ENCODE measurements around the gene TSHZ1. TPM values are rescaled to one million over a fixed set of nuclear protein-coding genes. Genes with fewer than 3 reads are reported as not detected.

TSHZ1 gene, protein sequence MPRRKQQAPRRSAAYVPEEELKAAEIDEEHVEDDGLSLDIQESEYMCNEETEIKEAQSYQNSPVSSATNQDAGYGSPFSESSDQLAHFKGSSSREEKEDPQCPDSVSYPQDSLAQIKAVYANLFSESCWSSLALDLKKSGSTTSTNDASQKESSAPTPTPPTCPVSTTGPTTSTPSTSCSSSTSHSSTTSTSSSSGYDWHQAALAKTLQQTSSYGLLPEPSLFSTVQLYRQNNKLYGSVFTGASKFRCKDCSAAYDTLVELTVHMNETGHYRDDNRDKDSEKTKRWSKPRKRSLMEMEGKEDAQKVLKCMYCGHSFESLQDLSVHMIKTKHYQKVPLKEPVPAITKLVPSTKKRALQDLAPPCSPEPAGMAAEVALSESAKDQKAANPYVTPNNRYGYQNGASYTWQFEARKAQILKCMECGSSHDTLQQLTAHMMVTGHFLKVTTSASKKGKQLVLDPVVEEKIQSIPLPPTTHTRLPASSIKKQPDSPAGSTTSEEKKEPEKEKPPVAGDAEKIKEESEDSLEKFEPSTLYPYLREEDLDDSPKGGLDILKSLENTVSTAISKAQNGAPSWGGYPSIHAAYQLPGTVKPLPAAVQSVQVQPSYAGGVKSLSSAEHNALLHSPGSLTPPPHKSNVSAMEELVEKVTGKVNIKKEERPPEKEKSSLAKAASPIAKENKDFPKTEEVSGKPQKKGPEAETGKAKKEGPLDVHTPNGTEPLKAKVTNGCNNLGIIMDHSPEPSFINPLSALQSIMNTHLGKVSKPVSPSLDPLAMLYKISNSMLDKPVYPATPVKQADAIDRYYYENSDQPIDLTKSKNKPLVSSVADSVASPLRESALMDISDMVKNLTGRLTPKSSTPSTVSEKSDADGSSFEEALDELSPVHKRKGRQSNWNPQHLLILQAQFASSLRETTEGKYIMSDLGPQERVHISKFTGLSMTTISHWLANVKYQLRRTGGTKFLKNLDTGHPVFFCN (N-terminal part only)
- 10 to 100 TPM; 29.3 to 35.3 (median 34.5) TPM for polyA plus RNA-seq (ENCODE audit: insufficient read length in 3 of 3)

DNA sequence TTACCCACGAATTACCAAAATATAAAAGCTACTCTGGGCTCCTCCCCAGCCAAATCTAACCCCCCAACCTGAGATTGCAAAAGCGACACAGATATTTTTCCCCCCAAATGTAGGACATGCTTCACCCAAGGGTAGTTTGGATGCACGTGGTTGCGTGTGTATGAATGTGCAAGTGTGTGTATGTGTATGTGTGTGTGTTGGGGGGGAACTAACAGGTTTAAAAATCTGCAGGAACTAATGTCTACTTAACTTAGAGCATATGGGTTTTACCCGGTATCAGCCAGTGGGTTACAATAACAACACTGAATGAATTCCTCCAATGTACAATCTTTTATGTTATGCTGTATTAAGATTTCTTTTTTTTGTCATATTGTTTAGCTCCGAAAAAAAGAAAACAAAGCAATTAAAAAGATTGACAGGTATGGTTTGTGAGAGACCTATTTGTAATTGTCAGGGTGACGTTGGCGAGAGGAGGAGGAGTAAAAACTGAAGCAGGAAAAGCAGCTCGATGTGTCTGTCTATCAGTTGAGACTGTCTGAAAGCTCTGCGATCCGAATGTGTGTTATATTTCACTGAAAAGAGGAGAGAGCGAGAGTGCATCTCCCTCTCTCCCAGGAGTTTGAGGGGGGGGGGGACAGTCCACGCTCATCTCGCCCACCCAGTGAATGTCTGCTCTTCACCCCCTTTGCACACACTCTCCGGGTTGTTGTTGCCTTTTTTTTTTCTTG lies at the start of gene TSHZ1:
TSHZ1 (plus strand) TSS at position 524 of the 728 bp plus-strand sequence. CDS start 1,080 bp downstream, outside the sequence.
- peak; percentile 84 for DNase-seq (ENCODE audit: low read depth in 3 of 3, low spot score in 2 of 3)

DNA sequence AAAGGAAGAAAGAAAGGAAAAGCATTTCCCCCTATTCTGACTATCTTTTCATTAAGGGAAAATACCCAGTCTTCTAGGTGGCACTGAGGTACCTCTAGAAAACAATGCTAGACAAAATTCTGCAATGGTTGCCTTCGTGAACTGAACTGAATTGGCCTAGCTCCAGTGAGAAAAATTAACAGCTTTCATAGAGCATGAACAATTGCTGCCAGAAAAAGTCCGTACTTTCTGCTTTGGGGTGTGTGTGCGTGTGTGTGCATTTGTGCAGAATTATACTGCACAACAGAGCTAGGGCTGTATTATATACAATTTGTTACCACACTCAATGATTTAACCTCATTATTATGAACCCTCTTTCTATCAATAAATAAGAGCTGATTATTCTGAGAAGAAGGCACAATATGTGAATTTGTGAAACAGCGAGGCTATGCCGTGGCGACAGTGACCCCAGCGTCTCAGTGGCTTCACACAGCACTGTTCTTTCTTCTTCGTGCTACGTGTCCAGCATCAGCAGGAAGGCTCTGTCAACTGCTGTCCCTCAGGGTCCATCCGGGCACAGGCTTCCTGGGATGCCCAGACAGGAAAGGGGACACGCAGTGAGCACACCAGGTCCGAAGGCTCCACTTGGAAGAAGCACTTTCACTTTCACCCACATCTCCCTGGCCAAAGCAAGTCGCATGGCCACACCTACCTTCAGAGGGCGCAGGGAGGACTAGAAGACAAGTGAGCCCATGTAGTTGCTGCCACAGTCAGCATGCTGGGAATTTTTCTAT lies 49.2 kb upstream of the TSHZ1 start:
- DNase-seq (ENCODE audit: low read depth in 3 of 3, low spot score in 2 of 3) = no peak

DNA sequence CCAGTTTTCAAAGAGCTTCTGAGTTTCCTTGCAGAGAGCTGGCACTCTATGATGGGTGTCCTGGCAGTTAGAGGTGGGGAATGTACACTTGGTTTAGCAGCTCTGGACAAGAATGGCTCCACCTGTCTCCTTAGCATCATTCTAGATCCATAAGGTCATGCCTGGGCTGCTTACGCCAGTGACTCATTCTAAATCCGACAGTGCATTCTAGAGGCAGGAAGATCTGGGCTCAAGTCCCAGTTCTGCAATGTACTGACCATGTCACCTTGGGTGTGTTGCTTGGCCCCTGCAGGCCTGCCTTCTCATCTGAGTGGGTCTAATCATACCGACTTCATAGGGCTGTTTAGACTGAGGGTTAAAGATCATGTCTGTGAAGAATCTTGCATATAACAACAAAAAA lies 48.1 kb upstream of the TSHZ1 start:
- no peak for DNase-seq (ENCODE audit: low read depth in 3 of 3, low spot score in 2 of 3)

DNA sequence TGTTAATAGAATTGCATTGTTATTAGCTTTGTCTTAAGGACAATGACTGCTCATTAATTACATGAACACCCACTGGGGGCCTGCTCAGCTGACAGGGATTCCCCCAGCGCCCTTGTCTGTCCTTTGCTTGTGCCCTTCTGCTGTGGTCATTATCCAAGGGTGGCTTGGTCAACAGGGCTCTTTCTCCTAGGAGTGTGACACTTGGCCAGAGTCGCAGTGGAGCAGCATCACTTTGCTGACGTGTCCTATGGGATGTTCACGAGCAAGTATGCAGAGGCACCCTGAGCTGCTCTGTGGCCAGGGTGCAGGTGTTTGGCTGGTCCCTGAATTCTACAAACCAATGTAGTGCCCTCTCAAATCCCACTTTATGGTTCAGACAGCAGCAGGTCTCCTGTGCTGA lies 47.6 kb upstream of the TSHZ1 start:
- DNase-seq (ENCODE audit: low read depth in 3 of 3, low spot score in 2 of 3) = no peak

DNA sequence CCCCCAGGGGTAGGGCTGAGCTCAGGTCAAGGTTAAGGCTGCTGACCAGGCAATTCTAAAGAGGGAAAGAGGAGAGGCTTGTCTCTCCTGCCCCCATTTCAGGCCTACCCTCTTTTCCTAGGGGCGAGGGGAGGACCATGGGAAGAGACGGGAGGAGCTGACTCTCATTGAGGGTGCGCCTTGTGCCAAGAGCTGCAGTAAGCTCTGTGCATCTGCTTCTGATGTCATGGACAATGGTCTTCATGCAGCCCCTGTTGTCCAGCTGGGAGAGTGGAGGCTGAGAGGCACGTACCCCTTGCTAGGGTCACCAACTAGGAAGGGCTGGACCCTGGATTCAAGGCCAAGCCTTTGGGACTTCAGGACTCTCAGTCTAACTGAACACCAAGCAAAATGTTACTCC lies 46.9 kb upstream of the TSHZ1 start:
- no peak for DNase-seq (ENCODE audit: low read depth in 3 of 3, low spot score in 2 of 3)

DNA sequence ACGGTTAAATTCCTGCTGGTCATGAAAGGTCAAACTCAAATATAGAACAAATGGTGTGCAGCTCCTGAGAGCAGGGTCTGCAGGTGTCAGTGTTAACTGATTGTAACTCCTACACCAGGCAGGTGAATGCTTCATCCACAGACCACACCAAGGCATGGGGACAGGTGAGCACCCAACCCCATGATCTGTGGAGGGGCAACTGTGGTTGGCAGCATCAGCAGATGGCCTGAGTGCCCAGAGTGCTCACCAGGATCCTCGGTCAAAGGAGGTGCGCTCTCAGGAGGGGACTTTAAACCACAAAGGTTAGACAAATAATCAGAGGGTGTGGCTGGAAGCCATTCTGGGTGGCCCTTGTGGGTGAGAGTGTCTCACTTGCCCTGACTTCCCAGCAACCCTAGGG lies 46.1 kb upstream of the TSHZ1 start:
- DNase-seq (ENCODE audit: low read depth in 3 of 3, low spot score in 2 of 3) = no peak

DNA sequence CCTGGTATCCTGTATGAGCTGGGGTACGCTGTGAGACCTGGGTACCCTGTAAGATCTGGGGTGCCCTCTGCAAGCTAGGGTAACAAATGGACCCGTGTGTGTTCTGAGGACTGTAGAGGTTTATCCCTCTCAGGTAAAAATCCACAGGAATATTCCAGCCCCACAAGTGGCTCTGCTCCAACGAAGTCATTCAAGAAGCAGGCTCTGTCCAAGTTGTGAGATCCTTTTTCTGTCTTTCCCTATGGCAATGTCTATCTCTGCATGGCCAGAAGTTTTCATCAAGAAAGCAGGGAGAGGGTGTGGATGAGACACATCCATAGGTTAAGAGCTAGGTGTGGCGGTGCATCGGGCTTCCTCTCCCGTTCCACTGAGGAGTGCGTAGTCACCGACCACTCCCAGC lies 44.7 kb upstream of the TSHZ1 start:
- no peak for DNase-seq (ENCODE audit: low read depth in 3 of 3, low spot score in 2 of 3)

DNA sequence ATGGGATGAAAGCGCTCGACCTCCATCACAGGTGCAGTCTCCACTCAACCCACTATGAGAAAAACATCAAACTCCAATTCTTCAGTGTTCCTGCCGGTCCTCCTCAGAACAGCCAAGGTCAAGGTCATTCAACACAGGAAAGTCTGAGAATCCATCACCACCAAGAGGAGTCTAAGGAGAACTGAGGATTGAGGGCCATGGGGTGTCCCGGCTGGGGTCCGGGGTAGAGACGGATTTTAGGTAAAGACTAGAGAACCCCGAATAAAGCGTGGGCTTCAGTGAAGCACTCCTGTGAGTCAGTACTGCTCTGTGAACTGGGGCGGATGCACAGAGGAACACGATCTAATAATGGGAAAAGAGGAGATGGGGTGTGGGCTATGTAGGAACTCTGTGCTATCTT lies 43.5 kb upstream of the TSHZ1 start:
- no peak for DNase-seq (ENCODE audit: low read depth in 3 of 3, low spot score in 2 of 3)

DNA sequence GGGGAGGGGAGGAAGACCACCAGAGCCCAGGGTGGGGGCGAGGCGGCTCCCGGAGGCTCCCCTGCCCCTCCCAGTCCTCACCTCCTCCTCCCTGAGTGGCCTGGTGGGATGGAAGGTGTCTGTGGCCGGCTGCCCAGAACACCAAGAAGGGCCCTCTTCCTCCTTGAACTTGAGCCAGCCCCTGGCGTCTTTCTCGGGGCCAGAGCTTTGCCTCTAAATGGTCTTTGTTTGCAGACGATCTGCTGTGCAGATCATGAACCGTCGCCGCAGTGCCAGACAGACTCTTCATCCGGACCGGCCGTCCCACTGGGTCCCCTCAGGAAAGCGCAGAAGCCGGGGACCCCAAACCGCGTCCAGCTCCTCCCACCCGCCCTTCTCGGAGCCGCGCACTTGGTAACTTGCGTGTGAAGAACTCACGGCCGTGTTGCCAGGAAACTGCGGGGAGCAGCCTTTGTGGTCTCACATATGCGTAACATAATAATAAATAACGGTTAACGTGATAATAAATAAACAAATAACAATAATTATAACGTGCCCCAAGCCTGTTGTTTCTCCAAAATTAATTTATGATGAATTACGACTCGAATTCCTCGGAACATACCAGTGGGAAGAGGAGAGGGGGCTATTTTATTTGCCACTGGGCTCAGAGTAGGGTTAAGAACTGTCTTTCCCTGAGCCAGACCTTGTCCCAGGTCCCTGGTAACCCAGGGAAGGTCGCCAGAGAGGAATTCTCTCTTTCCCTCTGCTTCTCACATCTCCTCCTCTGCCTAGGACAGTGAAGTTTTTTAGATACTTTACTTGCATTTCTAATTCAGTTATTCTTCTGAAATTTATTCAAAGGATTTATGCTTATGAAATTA lies 42.6 kb upstream of the TSHZ1 start:
- no peak for DNase-seq (ENCODE audit: low read depth in 3 of 3, low spot score in 2 of 3)

DNA sequence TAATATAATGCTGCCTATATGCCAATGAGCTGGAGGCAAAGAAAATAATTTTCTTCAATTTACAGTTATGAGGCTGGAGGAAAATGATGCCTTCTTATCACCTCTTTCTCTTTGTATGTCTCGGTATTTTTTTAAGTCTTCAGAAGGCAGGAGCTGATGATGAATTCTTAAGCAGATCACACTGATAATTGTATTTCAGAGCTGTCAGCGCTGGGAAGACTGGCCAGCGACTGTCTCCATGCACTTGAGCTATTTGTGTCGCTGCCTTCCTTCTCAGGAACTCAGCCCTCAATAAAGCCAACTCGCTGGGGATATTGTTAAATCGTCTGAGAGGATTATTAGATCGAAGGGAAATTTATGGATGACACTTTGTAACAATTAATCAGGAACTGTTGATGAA lies 42.0 kb upstream of the TSHZ1 start:
- DNase-seq (ENCODE audit: low read depth in 3 of 3, low spot score in 2 of 3) = no peak

DNA sequence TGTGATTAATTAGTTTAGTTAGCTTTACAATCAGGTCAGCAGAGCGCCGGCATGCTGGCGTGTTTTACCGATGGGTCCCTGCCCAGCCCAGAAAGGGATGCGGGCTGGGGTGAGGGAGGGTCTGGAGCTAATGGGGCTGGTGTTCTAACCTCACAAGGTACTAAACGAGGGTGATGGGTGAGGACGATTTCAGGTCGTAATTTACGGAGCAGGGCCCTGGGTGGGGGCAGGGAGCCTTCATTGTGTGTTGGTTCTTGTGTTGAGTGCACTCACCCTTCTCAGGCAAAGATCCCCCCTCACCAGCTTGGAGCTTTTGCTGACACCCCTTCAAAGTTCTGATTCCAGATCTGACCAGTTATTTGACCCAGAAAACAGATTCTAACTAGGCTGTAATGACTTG lies 41.2 kb upstream of the TSHZ1 start:
- no peak for DNase-seq (ENCODE audit: low read depth in 3 of 3, low spot score in 2 of 3)

DNA sequence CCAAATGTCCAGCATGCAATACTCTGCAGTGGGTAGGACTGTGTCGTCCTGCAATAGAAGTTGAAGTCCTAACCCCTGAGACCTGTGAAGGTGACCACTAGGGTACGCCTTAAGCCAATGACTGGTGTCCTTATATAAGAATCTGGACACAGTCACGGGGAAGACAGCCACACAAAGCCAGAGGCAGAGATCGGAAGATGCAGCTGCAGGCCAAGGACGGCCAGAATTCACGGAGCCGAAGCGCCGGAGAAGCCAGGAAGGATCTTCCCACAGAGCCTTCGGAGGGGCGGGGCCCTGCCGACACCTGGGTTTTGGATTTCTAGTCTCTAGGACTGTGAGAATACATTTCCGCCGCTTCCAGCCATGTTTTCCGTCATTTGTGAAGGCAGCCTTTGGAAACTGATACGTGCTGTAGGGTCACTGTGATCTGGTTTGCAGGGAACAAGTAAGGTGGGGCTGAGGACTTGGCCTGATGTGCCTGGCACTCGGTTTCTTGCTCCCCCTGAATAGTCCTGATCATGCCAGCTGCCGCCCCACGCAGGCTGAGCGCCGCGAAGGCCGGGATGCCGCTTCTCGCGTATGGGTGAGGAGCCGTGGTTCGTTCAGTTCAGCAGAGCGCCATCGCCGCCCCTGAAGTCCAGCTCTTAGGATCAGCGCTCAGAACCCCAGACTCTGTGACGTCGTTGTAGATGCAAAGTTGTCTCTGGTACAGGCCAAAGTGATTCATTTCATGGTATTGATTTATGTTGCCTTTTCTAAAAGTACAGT lies 40.4 kb upstream of the TSHZ1 start:
- no peak for DNase-seq (ENCODE audit: low read depth in 3 of 3, low spot score in 2 of 3)

DNA sequence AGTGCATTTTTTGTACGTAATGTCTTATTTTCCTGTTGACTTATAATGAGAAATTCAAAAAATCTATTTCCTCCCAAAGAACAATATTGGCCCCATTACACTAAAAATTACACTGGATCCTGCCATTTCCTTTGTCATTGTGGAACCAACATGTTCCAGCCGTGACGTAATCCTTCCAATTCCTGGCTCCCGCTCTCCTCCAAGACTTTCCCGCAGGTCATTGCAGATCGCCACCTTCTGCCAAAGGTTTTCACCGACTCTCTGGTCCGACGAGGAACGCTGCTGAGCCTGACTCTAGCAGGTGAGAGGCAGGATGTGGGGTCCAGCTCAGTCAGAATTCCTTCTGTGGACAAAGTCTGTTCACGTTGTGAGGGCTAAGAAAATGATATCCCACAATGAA lies 39.7 kb upstream of the TSHZ1 start:
- DNase-seq (ENCODE audit: low read depth in 3 of 3, low spot score in 2 of 3) = no peak

DNA sequence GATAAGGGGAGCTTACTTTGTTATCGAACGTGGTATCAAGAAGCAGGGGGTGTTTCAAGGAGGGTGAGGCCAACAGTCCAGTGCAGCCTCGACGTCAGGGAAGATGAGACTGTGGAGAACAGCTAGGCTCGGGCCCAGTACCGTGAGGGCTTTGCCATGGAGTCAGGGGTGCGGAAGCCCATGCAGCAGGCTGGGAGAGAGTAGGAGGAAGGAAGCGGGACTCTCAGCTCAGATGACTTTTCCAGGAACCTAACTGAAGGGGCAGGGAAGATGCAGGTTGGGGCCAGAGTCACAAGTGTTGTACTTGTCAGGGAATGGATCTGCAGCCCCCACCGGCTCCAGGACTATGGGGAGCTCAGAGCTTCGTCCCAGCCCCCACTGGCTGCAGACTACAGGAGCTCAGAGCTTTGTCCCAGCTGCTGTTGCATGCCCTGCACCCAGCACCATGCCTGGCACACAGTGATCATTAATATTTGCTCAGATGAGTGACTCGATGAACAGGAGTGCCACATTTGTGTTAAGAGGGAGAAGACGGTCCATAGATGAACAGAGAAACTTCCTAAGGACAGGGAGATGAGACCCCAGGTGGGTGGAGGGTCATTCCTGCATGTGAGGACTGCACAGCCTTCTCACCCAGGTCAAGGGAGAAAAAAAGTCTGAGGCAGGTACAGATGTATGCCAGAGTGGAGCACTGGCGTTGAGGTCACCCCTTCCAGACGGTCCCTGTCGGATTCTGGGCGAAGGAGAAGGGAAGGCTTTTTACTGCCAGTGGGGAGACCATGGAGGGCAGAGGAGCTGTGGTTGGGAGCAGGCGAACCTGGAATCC lies 38.1 kb upstream of the TSHZ1 start:
- no peak for DNase-seq (ENCODE audit: low read depth in 3 of 3, low spot score in 2 of 3)

DNA sequence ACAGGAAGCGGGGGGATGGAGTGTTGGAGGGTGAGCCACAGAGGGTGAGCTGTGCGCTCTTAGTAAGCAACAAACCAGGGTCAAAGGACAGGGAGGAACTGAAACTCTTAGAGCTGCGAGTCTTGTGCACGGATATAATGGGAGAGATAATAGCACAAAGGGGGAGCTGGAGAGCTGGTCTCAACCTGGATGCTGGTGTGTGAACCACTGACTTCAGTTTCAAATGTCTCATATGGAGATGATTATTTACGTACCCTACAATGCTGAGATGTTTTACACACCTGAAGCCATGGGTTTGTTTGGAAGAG lies 37.5 kb upstream of the TSHZ1 start:
- DNase-seq (ENCODE audit: low read depth in 3 of 3, low spot score in 2 of 3) = no peak

DNA sequence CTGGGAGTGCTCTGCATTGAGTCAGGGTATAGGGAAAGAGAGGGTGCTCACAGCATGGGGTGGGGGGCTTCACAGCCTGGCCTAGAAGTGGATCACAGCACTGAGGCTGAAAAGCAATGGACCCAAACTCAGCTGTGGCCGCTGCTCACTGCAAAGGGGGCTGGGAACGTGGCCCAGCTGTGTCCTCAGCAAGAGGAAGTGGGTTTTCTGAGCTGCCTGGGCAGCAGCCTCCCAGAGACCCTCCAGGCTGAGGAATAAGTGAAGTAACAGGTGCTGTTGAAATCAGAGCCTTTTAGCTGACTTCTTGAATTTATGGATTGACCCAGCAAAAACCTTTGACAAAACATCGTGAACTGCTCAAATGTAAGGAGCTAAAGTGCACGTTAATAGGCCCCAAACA lies 36.9 kb upstream of the TSHZ1 start:
- DNase-seq (ENCODE audit: low read depth in 3 of 3, low spot score in 2 of 3) = no peak

DNA sequence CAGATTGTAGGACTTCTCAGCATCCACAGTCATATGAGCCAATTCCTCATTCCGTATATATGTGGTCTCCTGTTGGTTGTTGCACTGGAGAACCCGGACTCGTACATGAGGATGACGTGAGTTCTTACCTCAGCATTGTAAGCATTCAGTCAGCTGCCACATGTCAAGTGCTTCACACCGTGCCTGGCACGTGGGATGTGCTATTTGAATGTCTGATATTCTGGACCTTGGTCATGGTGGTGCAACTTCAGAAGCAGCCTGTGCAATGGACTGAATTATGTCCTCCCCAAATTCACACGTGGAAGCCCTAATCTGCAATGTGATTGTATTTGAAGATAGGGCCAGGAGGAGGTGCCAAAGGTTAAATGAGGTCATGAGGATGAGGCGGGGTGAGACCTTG lies 33.7 kb upstream of the TSHZ1 start:
- no peak for DNase-seq (ENCODE audit: low read depth in 3 of 3, low spot score in 2 of 3)

DNA sequence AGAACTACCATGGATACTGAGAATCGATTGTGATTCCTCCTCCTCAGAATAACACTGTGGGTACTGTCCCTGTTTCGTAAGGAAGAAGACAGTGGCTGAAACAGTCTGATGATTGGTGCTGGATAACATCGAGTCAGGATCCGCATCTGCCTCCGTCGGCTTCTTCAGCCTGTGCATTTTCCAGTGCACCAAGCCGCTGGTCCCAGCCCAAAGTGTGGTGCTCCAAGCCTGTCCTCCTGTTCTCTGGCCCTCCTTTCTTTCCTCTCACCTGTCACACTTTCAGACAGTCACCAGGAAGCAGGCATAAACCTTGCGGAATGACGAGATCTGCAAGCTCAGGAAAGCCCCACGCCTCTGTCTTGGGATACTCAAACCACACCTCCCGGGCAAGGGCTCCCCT lies 32.2 kb upstream of the TSHZ1 start:
- no peak for DNase-seq (ENCODE audit: low read depth in 3 of 3, low spot score in 2 of 3)

All from right renal cortex interstitium (tissue), 3 donors.